ENCODE data around the gene RND2.
"Not testable (repeated sequence)": the region's sequence is repeated elsewhere in the genome, so short reads cannot be mapped to it uniquely, and the experiment has no call there.

Gene RND2

DNA sequence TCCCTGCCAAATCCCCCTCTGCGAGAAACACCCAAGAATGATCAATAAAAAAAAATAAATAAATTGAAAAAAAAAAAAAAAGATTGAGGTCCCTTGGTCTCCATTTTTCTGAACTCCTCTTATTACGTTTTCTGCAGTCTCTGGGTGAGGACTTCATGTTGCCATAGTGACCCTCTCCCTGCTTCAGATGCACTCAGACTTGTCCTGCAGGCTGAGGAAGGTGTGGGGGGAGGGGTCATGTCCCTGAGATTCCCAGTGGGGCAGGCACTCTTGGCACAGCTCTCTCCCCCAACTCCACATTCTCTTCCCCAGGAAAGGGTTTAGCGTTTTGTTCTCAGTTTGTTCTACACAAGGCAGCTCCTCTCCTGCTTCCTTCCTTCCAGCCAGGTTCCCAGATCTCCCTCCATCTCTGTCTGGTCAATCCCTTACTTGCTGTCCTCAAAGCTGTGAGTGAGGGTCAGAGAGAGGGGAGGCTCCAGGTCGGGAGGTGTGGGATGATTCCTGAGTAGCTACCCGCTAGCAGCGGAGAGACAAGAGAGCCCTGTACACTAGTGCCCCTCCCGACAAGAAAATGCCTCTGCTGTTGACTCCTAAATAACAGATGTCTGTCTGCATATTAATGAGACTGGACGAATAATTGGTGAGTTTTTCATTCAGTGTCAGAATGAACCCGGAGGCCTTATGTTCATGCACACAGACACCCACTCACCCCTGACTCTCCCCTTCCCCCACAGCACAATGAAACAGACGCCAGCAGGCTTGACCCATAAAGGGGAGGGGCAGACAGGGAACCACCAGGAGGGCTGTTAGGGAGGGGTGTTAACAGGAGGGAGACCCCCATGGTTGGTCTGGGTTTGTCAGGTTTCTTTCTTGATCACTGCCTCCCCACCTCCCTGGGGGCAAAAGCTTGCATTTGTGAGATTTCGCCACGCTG is 9.2 kb downstream of the RND2 start:
- Histone ChIP-seq H3K9ac (ENCODE audit: low read depth, low read length) (peak overlapping the region; percentile 13), H3K9me3 (ENCODE audit: control insufficient read depth, insufficient read depth, low read length) (no peaks in the 10 kb centered on the region), H3K4me3 (ENCODE audit: low read depth, low read length) (peak overlapping the region; percentile 49), H3K36me3 (ENCODE audit: control insufficient read depth, insufficient read depth, low read length) (peaks cover 1% of the 10 kb centered on the region), H3K27me3 (ENCODE audit: control insufficient read depth, insufficient read depth, low read length) (no peaks in the 10 kb centered on the region), H3K4me1 (ENCODE audit: control insufficient read depth, insufficient read depth, low read length) (peaks cover 27% of the 10 kb centered on the region)

DNA sequence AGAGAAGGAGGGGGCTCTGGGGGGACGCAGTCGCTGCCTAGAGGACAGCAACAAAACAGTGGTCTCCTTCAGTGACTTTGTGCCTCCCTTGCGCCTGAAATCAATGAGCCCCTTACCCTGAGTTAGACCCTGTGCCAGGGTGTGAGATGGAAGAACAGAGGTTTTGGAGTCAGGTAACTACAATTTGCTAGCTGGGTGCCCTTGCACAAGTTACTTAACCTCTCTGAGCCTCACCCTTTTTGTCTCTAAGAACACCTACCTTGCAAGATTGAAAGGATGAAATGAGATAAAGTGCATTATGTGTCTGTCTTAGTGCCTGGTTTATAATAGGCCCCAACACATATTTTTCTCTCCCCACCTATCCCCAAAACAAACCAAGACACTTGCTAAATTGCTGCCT is 9.9 kb downstream of the RND2 start:
- H3K9me3 ChIP-seq (ENCODE audit: control insufficient read depth, insufficient read depth, low read length): no peaks in the 10 kb centered on the region
- H3K4me1 ChIP-seq (ENCODE audit: control insufficient read depth, insufficient read depth, low read length): peaks cover 26% of the 10 kb centered on the region
- H3K4me3 ChIP-seq (ENCODE audit: low read depth, low read length): no peak overlapping the region
- no peaks in the 10 kb centered on the region for H3K36me3 ChIP-seq (ENCODE audit: control insufficient read depth, insufficient read depth, low read length)
- no peak overlapping the region for H3K9ac ChIP-seq (ENCODE audit: low read depth, low read length)
- H3K27me3 ChIP-seq (ENCODE audit: control insufficient read depth, insufficient read depth, low read length): no peaks in the 10 kb centered on the region

DNA sequence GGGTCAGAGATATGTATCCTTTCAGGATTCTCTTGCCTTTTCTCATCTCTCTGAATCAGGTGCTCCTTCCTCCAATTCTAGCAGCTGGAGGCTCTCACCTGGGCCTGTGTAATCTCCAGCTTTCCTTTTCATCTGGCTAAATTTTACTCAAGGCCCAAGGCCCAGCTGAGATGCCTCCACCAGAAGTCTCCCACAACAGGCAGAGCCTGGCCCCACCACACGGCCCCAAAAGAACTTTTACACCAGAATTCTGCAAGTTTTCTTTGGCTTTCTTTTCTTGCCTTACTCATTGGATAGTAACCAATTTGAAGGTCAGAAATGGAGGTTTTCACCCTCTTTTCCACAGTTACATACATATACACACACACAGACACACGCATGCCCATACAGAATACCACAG is 14.6 kb downstream of the RND2 start:
- no peaks in the 10 kb centered on the region for H3K36me3 ChIP-seq (ENCODE audit: control insufficient read depth, insufficient read depth, low read length)
- H3K4me3 ChIP-seq (ENCODE audit: low read depth, low read length): no peak overlapping the region
- no peaks in the 10 kb centered on the region for H3K9me3 ChIP-seq (ENCODE audit: control insufficient read depth, insufficient read depth, low read length)
- H3K27me3 ChIP-seq (ENCODE audit: control insufficient read depth, insufficient read depth, low read length): no peaks in the 10 kb centered on the region
- no peak overlapping the region for H3K9ac ChIP-seq (ENCODE audit: low read depth, low read length)
- H3K4me1 ChIP-seq (ENCODE audit: control insufficient read depth, insufficient read depth, low read length): peaks cover 39% of the 10 kb centered on the region

DNA sequence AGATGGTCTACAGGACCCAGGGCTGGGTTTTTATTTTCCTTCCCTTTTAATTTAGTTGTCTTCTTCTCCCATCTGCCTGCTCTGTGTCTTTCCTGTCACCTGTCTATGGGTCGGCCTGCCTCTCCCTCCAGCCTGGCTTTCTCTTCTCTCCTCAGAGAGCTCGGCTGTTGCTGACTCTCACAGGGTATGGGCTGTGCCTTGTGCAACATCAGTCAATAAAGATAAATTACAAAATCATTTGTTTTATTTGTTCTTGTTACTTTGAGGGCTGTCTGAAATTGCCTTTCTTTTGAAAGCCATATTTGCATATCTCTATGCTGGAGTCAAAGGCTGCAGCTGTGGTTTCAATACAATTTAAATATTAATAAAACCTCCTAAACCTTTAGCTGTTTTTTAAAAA is 15.6 kb downstream of the RND2 start:
- no peak overlapping the region for H3K4me3 ChIP-seq (ENCODE audit: low read depth, low read length)
- H3K9me3 ChIP-seq (ENCODE audit: control insufficient read depth, insufficient read depth, low read length): no peaks in the 10 kb centered on the region
- H3K4me1 ChIP-seq (ENCODE audit: control insufficient read depth, insufficient read depth, low read length): peaks cover 35% of the 10 kb centered on the region
- no peaks in the 10 kb centered on the region for H3K27me3 ChIP-seq (ENCODE audit: control insufficient read depth, insufficient read depth, low read length)
- no peaks in the 10 kb centered on the region for H3K36me3 ChIP-seq (ENCODE audit: control insufficient read depth, insufficient read depth, low read length)
- H3K9ac ChIP-seq (ENCODE audit: low read depth, low read length): no peak overlapping the region

DNA sequence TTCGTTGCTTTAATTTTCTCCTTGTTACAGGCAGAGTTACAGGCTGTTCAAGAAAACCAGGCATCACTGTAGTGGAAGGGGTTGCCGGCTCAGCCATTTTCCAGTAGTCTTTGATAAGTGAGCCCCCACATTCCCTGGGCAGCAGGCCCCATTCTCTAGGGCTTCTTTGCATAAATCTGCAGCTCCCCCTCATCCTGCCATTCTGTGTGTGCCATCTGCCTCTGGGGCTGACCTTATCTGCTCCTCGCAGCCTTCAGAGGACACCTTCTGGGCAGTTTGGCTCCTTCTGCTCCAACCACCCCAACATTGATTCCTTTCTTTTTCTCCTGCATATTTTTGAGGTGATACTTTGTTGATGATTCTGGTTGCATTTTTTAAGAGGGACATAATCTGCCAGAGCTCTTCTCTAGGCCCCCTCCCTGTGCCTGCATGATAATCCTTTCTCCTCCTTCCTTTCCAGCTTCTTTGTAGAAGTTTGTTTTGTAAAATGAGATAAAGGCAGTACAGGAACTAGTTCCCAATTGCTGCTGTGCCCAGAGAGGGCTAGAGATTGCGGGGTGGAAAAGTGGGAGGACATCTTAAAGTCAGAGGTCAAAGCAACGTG is 17.1 kb downstream of the RND2 start:
- H3K4me3 ChIP-seq (ENCODE audit: low read depth, low read length): no peak overlapping the region

DNA sequence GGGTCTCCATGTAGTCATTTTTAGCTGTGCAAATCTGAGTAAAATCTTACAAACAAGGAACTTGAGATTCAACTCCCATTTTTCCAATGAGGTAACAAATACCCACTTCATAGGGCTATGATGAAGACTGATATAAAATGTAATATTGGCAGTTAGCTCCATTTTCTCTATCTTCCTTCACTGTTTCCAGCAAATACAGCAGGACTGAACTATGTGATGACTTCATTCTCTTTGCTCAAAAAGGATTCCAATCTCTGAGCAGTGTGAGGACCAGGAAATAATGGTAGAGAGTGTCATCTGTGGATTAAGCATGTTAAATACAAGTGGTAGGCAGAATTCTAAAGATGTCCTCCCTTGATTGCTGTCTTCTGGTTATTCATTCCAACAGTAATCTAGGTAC is 18.3 kb downstream of the RND2 start:
- no peaks in the 10 kb centered on the region for H3K36me3 ChIP-seq (ENCODE audit: control insufficient read depth, insufficient read depth, low read length)
- no peaks in the 10 kb centered on the region for H3K9me3 ChIP-seq (ENCODE audit: control insufficient read depth, insufficient read depth, low read length)
- H3K4me1 ChIP-seq (ENCODE audit: control insufficient read depth, insufficient read depth, low read length): peaks cover 31% of the 10 kb centered on the region
- H3K9ac ChIP-seq (ENCODE audit: low read depth, low read length): no peak overlapping the region
- H3K27me3 ChIP-seq (ENCODE audit: control insufficient read depth, insufficient read depth, low read length): no peaks in the 10 kb centered on the region
- H3K4me3 ChIP-seq (ENCODE audit: low read depth, low read length): no peak overlapping the region

More for the DNA sequence above, 17.1 kb downstream of the RND2 start:
- no peaks in the 10 kb centered on the region for H3K27me3 ChIP-seq (ENCODE audit: control insufficient read depth, insufficient read depth, low read length)
- H3K4me1 ChIP-seq (ENCODE audit: control insufficient read depth, insufficient read depth, low read length): peaks cover 31% of the 10 kb centered on the region
- H3K9me3 ChIP-seq (ENCODE audit: control insufficient read depth, insufficient read depth, low read length): no peaks in the 10 kb centered on the region
- no peaks in the 10 kb centered on the region for H3K36me3 ChIP-seq (ENCODE audit: control insufficient read depth, insufficient read depth, low read length)
- peak overlapping the region; percentile 8 for H3K9ac ChIP-seq (ENCODE audit: low read depth, low read length)

DNA sequence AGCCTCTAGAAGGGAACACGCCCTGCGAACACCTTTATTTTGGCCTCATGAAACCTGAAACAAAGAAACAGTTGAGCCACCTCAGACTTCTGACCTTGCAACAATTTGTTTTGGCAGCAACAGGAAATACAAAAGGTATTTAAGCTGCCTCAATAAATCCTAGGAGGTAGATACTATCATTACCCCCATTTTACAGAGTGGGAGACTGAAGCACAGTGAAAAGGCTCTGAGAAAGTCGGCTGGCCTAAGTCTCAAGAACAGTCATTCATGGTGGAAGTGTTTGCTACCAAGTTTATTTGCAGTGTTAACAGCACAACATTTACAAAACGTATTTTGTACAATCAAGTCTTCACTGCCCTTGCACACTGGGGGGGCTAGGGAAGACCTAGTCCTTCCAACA is 19.0 kb downstream of the RND2 start:
- Histone ChIP-seq H3K9me3 (ENCODE audit: control insufficient read depth, insufficient read depth, low read length) (no peaks in the 10 kb centered on the region), H3K4me3 (ENCODE audit: low read depth, low read length) (no peak overlapping the region), H3K9ac (ENCODE audit: low read depth, low read length) (no peak overlapping the region), H3K4me1 (ENCODE audit: control insufficient read depth, insufficient read depth, low read length) (peaks cover 31% of the 10 kb centered on the region), H3K27me3 (ENCODE audit: control insufficient read depth, insufficient read depth, low read length) (no peaks in the 10 kb centered on the region), H3K36me3 (ENCODE audit: control insufficient read depth, insufficient read depth, low read length) (no peaks in the 10 kb centered on the region)

DNA sequence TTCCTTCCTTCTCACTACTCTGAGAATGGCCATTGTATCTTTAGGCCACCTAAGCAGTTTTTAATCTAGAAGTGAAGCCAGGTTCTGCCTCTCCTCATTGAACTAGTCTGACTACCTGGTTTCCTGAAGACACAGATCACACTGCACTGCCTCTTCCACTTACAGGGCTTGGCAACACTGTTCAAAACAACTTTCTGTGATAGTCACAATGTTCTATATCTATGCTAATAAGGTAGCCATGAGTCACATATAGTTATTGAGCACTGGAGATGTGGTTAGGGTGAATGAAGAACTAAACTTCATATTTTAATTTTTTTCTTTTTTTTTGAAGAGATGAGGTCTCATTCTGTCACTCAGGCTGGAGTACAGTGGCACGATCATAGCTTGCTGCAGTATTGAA is 26.9 kb downstream of the RND2 start:
- Histone ChIP-seq H3K9me3 (ENCODE audit: control insufficient read depth, insufficient read depth, low read length) (no peaks in the 10 kb centered on the region), H3K9ac (ENCODE audit: low read depth, low read length) (no peak overlapping the region), H3K36me3 (ENCODE audit: control insufficient read depth, insufficient read depth, low read length) (peaks cover 7% of the 10 kb centered on the region), H3K4me1 (ENCODE audit: control insufficient read depth, insufficient read depth, low read length) (no peaks in the 10 kb centered on the region), H3K27me3 (ENCODE audit: control insufficient read depth, insufficient read depth, low read length) (no peaks in the 10 kb centered on the region), H3K4me3 (ENCODE audit: low read depth, low read length) (no peak overlapping the region)

DNA sequence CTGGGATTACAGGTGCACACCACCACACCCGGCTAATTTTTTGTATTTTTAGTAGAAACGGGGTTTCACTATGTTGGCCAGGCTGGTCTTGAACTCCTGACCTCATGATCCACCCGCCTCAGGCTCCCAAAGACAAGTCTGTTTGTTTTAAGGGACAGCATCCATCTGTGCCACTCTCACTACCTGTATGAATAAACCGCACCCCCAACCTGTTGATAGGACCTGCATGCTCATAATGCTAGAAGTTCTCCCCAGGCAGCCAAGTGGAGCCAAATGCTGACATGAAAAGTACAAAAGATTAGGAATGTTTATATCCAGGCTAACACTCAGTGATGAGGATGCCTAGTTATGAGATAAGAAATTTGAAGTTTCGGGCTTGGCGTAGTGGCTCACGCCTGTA is 28.0 kb downstream of the RND2 start:
- H3K36me3 ChIP-seq (ENCODE audit: control insufficient read depth, insufficient read depth, low read length); H3K27me3 ChIP-seq (ENCODE audit: control insufficient read depth, insufficient read depth, low read length); H3K4me3 ChIP-seq (ENCODE audit: low read depth, low read length); H3K4me1 ChIP-seq (ENCODE audit: control insufficient read depth, insufficient read depth, low read length); H3K9me3 ChIP-seq (ENCODE audit: control insufficient read depth, insufficient read depth, low read length); H3K9ac ChIP-seq (ENCODE audit: low read depth, low read length): not testable (repeated sequence)

DNA sequence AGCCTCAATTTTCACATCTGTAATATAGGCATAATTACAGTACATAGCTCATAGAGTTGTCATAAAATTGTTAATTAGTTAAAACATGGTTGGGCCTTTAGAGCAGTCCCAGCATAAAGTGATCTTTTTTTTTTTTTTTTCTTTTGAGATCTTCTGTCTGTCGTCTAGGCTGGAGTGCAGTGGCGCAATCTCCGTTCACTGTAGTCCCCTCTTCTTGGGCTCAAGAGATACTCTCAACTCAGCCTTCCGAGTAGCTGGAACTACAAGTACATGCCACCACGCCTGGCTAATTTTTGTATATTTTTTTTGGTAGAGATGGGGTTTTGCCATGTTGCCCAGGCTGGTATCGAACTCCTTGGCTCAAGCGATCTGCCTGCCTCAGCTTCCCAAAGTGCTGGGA is 31.0 kb downstream of the RND2 start:
- Histone ChIP-seq H3K9ac (ENCODE audit: low read depth, low read length) (no peak overlapping the region), H3K4me1 (ENCODE audit: control insufficient read depth, insufficient read depth, low read length) (no peaks in the 10 kb centered on the region), H3K27me3 (ENCODE audit: control insufficient read depth, insufficient read depth, low read length) (no peaks in the 10 kb centered on the region), H3K9me3 (ENCODE audit: control insufficient read depth, insufficient read depth, low read length) (no peaks in the 10 kb centered on the region), H3K4me3 (ENCODE audit: low read depth, low read length) (no peak overlapping the region), H3K36me3 (ENCODE audit: control insufficient read depth, insufficient read depth, low read length) (peaks cover 7% of the 10 kb centered on the region)

DNA sequence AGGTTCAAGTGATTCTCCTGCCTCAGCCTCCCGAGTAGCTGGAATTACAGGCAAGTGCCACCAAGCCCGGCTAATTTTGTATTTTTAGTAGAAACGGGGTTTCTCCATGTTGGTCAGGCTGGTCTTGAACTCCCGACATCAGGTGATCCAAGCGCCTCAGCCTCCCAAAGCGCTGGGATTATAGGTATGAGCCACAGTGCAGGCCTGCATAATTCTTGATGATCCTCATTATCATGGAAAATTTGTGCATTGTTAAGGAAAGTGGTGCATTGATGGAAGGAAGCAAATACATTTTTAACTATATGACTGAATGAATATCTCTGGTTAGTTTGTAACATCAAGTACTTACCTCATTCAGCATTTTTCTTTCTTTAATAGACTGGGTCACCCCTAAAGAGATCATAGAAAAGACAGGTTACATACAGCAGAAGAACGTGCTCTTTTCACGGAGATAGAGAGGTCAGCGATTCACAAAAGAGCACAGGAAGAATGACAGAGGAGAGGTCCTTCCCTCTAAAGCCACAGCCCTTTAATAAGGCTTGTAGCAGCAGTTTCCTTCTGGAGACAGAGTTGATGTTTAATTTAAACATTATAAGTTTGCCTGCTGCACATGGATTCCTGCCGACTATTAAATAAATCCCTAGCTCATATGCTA is 38.1 kb downstream of the RND2 start:
- H3K27me3 ChIP-seq (ENCODE audit: control insufficient read depth, insufficient read depth, low read length): no peaks in the 10 kb centered on the region
- H3K9me3 ChIP-seq (ENCODE audit: control insufficient read depth, insufficient read depth, low read length): no peaks in the 10 kb centered on the region
- H3K4me1 ChIP-seq (ENCODE audit: control insufficient read depth, insufficient read depth, low read length): peaks cover 11% of the 10 kb centered on the region
- H3K9ac ChIP-seq (ENCODE audit: low read depth, low read length): no peak overlapping the region
- no peak overlapping the region for H3K4me3 ChIP-seq (ENCODE audit: low read depth, low read length)
- no peaks in the 10 kb centered on the region for H3K36me3 ChIP-seq (ENCODE audit: control insufficient read depth, insufficient read depth, low read length)
